Progenitor cell of endocrine pancreas (in vitro differentiated cells): ENCODE data around the gene OR52A5. TPM values are rescaled to one million over a fixed set of nuclear protein-coding genes. Genes with fewer than 3 reads are reported as not detected.

ENCODE experiments used
- DNase-seq: peaks from one replicate; pipeline ENCODE4 v3.0.0; 2021; ENCODE audit warnings: low spot score; ENCODE audit not compliant: unreplicated experiment
- H3K27ac Mint-ChIP-seq: 2 replicates; pipeline ENCODE4 v1.8.0; 2021; ENCODE audit warnings: mild to moderate bottlenecking, moderate library complexity, mixed read lengths
- H3K27me3 Mint-ChIP-seq: 2 replicates; pipeline ENCODE4 v1.8.0; 2021; ENCODE audit warnings: mixed read lengths
- H3K36me3 Mint-ChIP-seq: 2 replicates; pipeline ENCODE4 v1.8.0; 2022; ENCODE audit warnings: mixed read lengths; ENCODE audit not compliant: insufficient read depth
- H3K4me1 Mint-ChIP-seq: 2 replicates; pipeline ENCODE4 v1.8.0; 2021; ENCODE audit warnings: low read depth, mixed read lengths
- H3K4me3 Mint-ChIP-seq: 2 replicates; pipeline ENCODE4 v1.8.0; 2021; ENCODE audit warnings: low read depth, mild to moderate bottlenecking, moderate library complexity, mixed read lengths
- H3K9me3 Mint-ChIP-seq: 2 replicates; pipeline ENCODE4 v1.8.0; 2021; ENCODE audit warnings: low read depth, mixed read lengths
- CTCF ChIP-seq: fragments of 200-600 bp; sonication (generic); IDR thresholded peaks from one replicate; pipeline ENCODE4 v1.5.0; 2021; ENCODE audit warnings: antibody characterized with exemption, mild to moderate bottlenecking; ENCODE audit not compliant: unreplicated experiment
- total RNA-seq: library from RNA; stranded (reverse); gene quantifications from 2 replicates; pipeline ENCODE4 v1.2.1, GENCODE V29; 2021

Gene OR52A5
- total RNA-seq, 1 donor from 2014 or later, result not detected

- no peak for DNase-seq
- H3K9me3 Mint-ChIP-seq, result peaks cover 2% of the 10 kb centered on the region
- TF ChIP-seq CTCF, result no peak
- H3K27ac Mint-ChIP-seq, result no peak overlapping the region
- H3K27me3 Mint-ChIP-seq, result no peaks in the 10 kb centered on the region
- no peaks in the 10 kb centered on the region for H3K36me3 Mint-ChIP-seq
- no peak overlapping the region for H3K4me3 Mint-ChIP-seq
- peaks cover 14% of the 10 kb centered on the region for H3K4me1 Mint-ChIP-seq
Observed at GRCh38 chr11:5083602-5084001, 54.6 kb downstream of the OR52A5 start.

- Mint-ChIP-seq H3K36me3 (no peaks in the 10 kb centered on the region), H3K4me1 (peaks cover 7% of the 10 kb centered on the region), H3K4me3 (no peak overlapping the region), H3K9me3 (peaks cover 2% of the 10 kb centered on the region), H3K27me3 (no peaks in the 10 kb centered on the region), H3K27ac (no peak overlapping the region)
- no peak for TF ChIP-seq CTCF
- DNase-seq, result no peak
Observed at GRCh38 chr11:5081405-5081804, 56.8 kb downstream of the OR52A5 start.

Other genes with a start within 250 kb of the OR52A5 start
- not detected in 2 replicates for gene OR51A7, start 234.6 kb downstream of the OR52A5 start, total RNA-seq
- gene OR51G2, start 219.0 kb downstream of the OR52A5 start, total RNA-seq, result not detected in 2 replicates
- not detected in 2 replicates for gene OR51G1, start 214.0 kb downstream of the OR52A5 start, total RNA-seq
- gene OR51A4, start 190.8 kb downstream of the OR52A5 start, total RNA-seq, result not detected in 2 replicates
- gene OR51A2, start 182.6 kb downstream of the OR52A5 start, total RNA-seq, result not detected in 2 replicates
- gene OR51L1, start 143.5 kb downstream of the OR52A5 start, total RNA-seq, result not detected in 2 replicates
- gene OR52J3, start 91.8 kb downstream of the OR52A5 start, total RNA-seq, result not detected in 2 replicates
- gene OR52E2, start 78.7 kb downstream of the OR52A5 start, total RNA-seq, result not detected in 2 replicates
- gene OR52E1, start 68.8 kb downstream of the OR52A5 start, total RNA-seq, result not detected in 2 replicates
- gene OR52A1, start 16.4 kb upstream of the OR52A5 start, total RNA-seq, result not detected in 2 replicates
- not detected in 2 replicates for gene OR51V1, start 62.3 kb upstream of the OR52A5 start, total RNA-seq
- not detected in 2 replicates for gene HBB, start 88.7 kb upstream of the OR52A5 start, total RNA-seq
- gene HBD, start 96.1 kb upstream of the OR52A5 start, total RNA-seq, result not detected in 2 replicates
- gene HBG1, start 111.5 kb upstream of the OR52A5 start, total RNA-seq, result not detected in 2 replicates
- not detected in 2 replicates for gene HBG2, start 116.4 kb upstream of the OR52A5 start, total RNA-seq
- not detected in 2 replicates for gene HBE1, start 131.6 kb upstream of the OR52A5 start, total RNA-seq
- gene OR51B4, start 163.6 kb upstream of the OR52A5 start, total RNA-seq, result not detected in 2 replicates
- gene OR51B2, start 185.9 kb upstream of the OR52A5 start, total RNA-seq, result not detected in 2 replicates
- 0.34 and 0.44 TPM in 2 replicates for gene OR51B5, start 205.2 kb upstream of the OR52A5 start, total RNA-seq
- gene OR51B6, start 213.2 kb upstream of the OR52A5 start, total RNA-seq, result not detected in 2 replicates
- not detected in 2 replicates for gene OR51M1, start 245.5 kb upstream of the OR52A5 start, total RNA-seq